ENCODE data around the gene FAM131A.
A peak's percentile ranks its signal among the peaks of the same experiment; 100 is the strongest.

FAM131A gene

GRCh38 chr3:184314700-184315542 is 22.5 kb upstream of the FAM131A start:
- H3K4me3 ChIP-seq (replicated peaks; ENCODE audit: insufficient read depth, low read length) = peak overlapping the region; percentile 88
- TF ChIP-seq SPI1 (IDR thresholded peaks at IDR 0.05; ENCODE audit: borderline replicate concordance, low read depth) = no peak
- TF ChIP-seq REST (IDR thresholded peaks at IDR 0.05; ENCODE audit: insufficient replicate concordance, low read depth) = no peak
- no peak for TF ChIP-seq GABPA (IDR thresholded peaks at IDR 0.05; ENCODE audit: low read depth)
- TF ChIP-seq POLR2AphosphoS5 (IDR thresholded peaks at IDR 0.05; ENCODE audit: low read depth) = no peak
- no peak for TF ChIP-seq CTCF (IDR thresholded peaks at IDR 0.05; ENCODE audit: insufficient read depth, low read length)
- peak in 1 of 2 experiments; percentile 39 for DNase-seq (ENCODE audit: low read depth in 1 of 2, low spot score in 1 of 2)

GRCh38 chr3:184315543-184315867 is 21.9 kb upstream of the FAM131A start:
- peak in 1 of 2 experiments; percentile 65 for DNase-seq (ENCODE audit: low read depth in 1 of 2, low spot score in 1 of 2)
- Histone ChIP-seq H3K27me3 (ENCODE audit: insufficient read depth, poor library complexity, severe bottlenecking) (no peaks in the 10 kb centered on the region), H3K27ac (replicated peaks) (peak overlapping the region; percentile 98), H3K4me3 (replicated peaks; ENCODE audit: insufficient read depth, low read length) (peak overlapping the region; percentile 88)
- no peak for TF ChIP-seq CTCF (IDR thresholded peaks at IDR 0.05; ENCODE audit: insufficient read depth, low read length)
- peak; percentile 29; the same call in 1 of the 2 replicates for TF ChIP-seq SPI1 (IDR thresholded peaks at IDR 0.05; ENCODE audit: borderline replicate concordance, low read depth)

More at GRCh38 chr3:184314700-184315542, 22.5 kb upstream of the FAM131A start:
- Histone ChIP-seq H3K27me3 (ENCODE audit: insufficient read depth, poor library complexity, severe bottlenecking) (no peaks in the 10 kb centered on the region), H3K27ac (replicated peaks) (peak overlapping the region; percentile 98)

GRCh38 chr3:184315871-184316661 is 21.3 kb upstream of the FAM131A start:
- no peaks in the 10 kb centered on the region for H3K27me3 ChIP-seq (ENCODE audit: insufficient read depth, poor library complexity, severe bottlenecking)
- H3K4me3 ChIP-seq (replicated peaks; ENCODE audit: insufficient read depth, low read length) = peak overlapping the region; percentile 88
- no peak for DNase-seq (ENCODE audit: low read depth in 1 of 2, low spot score in 1 of 2)
- TF ChIP-seq POLR2AphosphoS5 (IDR thresholded peaks at IDR 0.05; ENCODE audit: low read depth) (no peak), GABPA (IDR thresholded peaks at IDR 0.05; ENCODE audit: low read depth) (no peak), SPI1 (IDR thresholded peaks at IDR 0.05; ENCODE audit: borderline replicate concordance, low read depth) (no peak), CTCF (IDR thresholded peaks at IDR 0.05; ENCODE audit: insufficient read depth, low read length) (no peak), REST (IDR thresholded peaks at IDR 0.05; ENCODE audit: insufficient replicate concordance, low read depth) (no peak)
- H3K27ac ChIP-seq (replicated peaks) = peak overlapping the region; percentile 98

All from HL-60 (cell line).